Measurements from ENCODE around the gene CAMKV. TPM values are rescaled to one million over a fixed set of nuclear protein-coding genes. Genes with fewer than 3 reads are reported as not detected.

The CAMKV gene
- total and polyA plus RNA-seq, 2 of the 4 experiments (the other 2 are of a cell fraction), result not detected

GRCh38 chr3:49831341-49831740 lies 38.4 kb downstream of the CAMKV start:
- Histone ChIP-seq H4K91ac (ENCODE audit: insufficient read depth, low read depth, low read length) (no peak overlapping the region), H3K27me3 (ENCODE audit: control insufficient read depth, insufficient read depth, low read length) (no peaks in the 10 kb centered on the region), H2BK5ac (ENCODE audit: low read depth, low read length, poor library complexity, severe bottlenecking) (no peak overlapping the region), H3K56ac (ENCODE audit: extremely low read depth, insufficient read depth, low read length) (no peak overlapping the region), H3K9me1 (ENCODE audit: insufficient read depth, low read length) (no peaks in the 10 kb centered on the region), H2BK15ac (ENCODE audit: low read depth, low read length) (no peak overlapping the region), H3K9me3 (ENCODE audit: control insufficient read depth, insufficient read depth, low read length) (no peaks in the 10 kb centered on the region), H4K8ac (ENCODE audit: low read depth in 2 of 2, low read length in 2 of 2) (no peak overlapping the region), H2BK120ac (ENCODE audit: low read depth, low read length) (no peak overlapping the region), H2BK20ac (ENCODE audit: low read depth, low read length) (no peak overlapping the region), H3K4me3 (ENCODE audit: insufficient read depth, low read depth, low read length) (no peak overlapping the region), H3K9ac (ENCODE audit: low read depth, low read length) (no peak overlapping the region), H3K36me3 (ENCODE audit: control insufficient read depth, insufficient read depth, low read length) (no peaks in the 10 kb centered on the region), H4K5ac (ENCODE audit: low read depth, low read length) (no peak overlapping the region), H2AK9ac (replicated peaks; ENCODE audit: low read depth, low read length, poor library complexity) (no peak overlapping the region), H3K4me2 (ENCODE audit: low read depth, low read length) (no peak overlapping the region), H3K23ac (ENCODE audit: low read depth, low read length) (no peak overlapping the region), H3K18ac (ENCODE audit: low read depth, low read length) (no peak overlapping the region), H3K79me1 (ENCODE audit: low read depth in 1 of 2, low read length in 2 of 2) (no peaks in the 10 kb centered on the region), H2AK5ac (ENCODE audit: low read depth, low read length) (no peak overlapping the region), H3K4me1 (ENCODE audit: control insufficient read depth, insufficient read depth, low read length) (no peaks in the 10 kb centered on the region), H3K4ac (ENCODE audit: low read depth, low read length) (no peak overlapping the region), H3K27ac (ENCODE audit: insufficient read depth, low read length) (no peak overlapping the region), H4K20me1 (ENCODE audit: insufficient read depth, low read length) (no peaks in the 10 kb centered on the region), H2AFZ (replicated peaks; ENCODE audit: low read length, poor library complexity) (no peak overlapping the region), H3K14ac (replicated peaks; ENCODE audit: low read depth, low read length) (no peak overlapping the region)
- ChIA-PET CTCF (no interaction called here), POLR2A (ENCODE audit: unreplicated experiment) (no interaction called here)
- no peak for ATAC-seq (ENCODE audit: low read depth)
- in situ Hi-C loops (cut with MboI; ENCODE audit: low sequenced_read_pairs), result no loop called here
- no peak for DNase-seq
- WGBS, 2 experiments (ENCODE audit: extremely low coverage in 2 of 2, insufficient read length in 1 of 2), result no CpG with 5 or more reads among the region's 3 CpGs
- dilution Hi-C loops (cut with HindIII; ENCODE audit: low sequenced_read_pairs, unreplicated experiment), result no loop called here
- no TSS peak for BruUV-seq (replicated peaks)
- no peak for TF ChIP-seq MAFK (IDR thresholded peaks at IDR 0.05; ENCODE audit: low read depth, low read length)
- no peak for TF ChIP-seq MXI1 (IDR thresholded peaks at IDR 0.05; ENCODE audit: borderline replicate concordance, low read depth, low read length)
- TF ChIP-seq NFE2L2 (IDR thresholded peaks at IDR 0.05; ENCODE audit: low read depth, low read length), result no peak
- intact Hi-C loops (cut with micrococcal nuclease), result no loop called here
